ENCODE results near the gene SIVA1.

Gene SIVA1

DNA sequence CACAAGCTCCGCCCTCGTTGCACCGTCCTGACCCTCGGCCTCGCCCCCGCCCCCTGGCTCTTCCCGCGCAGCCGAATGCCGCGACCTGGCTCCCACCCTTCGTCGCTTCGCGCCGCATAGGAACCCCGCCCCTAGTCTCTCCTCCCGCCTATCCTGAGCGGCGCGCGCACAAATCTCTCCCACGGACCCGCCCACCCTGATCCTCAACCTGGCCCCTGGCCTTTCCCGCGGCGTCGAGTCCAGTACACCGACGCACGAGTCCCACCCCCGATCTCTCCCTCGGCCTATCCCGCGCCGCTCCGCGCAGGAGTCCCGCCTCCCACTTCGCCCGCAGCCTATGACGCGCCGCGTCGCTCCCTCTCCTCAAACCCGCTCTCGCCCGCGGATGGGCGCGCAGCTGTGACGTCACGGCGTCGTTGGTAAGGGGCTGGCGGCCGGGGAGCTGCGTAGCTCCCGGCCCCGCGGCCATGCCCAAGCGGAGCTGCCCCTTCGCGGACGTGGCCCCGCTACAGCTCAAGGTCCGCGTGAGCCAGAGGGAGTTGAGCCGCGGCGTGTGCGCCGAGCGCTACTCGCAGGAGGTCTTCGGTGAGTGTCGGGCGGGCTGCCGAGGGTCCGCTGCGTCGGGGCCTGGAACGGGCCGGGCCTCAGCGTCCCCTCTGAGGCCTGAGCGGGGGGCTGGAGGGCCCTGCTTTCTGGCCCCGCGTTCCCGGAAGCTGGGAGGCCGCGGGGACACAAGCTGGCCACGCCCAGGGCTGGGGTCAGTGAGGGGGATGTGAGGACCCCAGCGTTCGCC, at the start of gene SIVA1:
TSS of gene SIVA1 (plus strand) at position 413 of the 793 bp plus-strand sequence. CDS start at position 468, 55 bp downstream.
- DNase-seq: peak; percentile 99 to 100

GRCh38 chr14:104703269-104703668, 49.7 kb upstream of the SIVA1 start:
- no peak for DNase-seq

GRCh38 chr14:104704252-104704651, 48.7 kb upstream of the SIVA1 start:
- no peak for DNase-seq

GRCh38 chr14:104705340-104706047, 47.5 kb upstream of the SIVA1 start:
- no peak for DNase-seq

- no peak for DNase-seq
These were observed 46.0 kb upstream of the SIVA1 start for GRCh38 chr14:104706733-104707607.

DNA sequence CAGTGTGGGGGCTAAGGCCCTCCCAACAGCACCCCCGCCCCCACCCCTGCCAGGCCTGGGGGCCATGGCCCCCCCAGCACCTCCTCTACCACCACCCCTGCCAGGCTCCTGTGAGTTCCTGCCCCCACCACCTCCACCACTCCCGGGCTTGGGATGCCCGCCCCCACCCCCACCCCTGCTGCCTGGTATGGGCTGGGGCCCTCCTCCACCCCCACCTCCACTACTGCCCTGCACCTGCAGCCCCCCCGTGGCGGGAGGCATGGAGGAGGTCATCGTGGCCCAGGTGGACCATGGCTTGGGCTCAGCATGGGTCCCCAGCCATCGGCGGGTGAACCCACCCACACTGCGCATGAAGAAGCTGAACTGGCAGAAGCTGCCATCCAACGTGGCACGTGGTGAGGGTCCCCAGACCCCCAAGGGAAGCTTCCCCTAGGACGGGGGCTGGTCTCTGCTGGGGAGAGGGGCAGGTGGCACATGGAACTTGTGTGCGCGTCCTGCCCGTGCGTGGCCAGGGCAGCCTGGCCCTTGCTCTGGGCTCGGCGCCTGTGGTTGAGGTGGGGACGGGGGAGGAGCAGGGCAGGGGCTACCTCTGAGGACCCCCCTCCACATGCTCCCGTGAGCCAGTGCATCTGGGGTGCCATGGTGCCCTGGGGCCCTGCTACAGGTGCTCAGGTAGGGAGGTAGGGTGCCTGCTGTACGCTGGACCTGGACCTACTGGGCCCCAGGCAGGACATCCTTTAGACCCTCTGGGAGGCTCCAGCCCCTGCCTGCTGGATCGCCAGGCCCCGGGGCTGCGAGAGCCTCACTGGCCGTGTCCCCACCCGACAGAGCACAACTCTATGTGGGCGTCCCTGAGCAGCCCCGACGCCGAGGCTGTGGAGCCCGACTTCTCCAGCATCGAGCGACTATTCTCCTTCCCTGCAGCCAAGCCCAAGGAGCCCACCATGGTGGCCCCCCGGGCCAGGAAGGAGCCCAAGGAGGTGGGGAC, 45.0 kb upstream of the SIVA1 start:
- no peak for DNase-seq

DNA sequence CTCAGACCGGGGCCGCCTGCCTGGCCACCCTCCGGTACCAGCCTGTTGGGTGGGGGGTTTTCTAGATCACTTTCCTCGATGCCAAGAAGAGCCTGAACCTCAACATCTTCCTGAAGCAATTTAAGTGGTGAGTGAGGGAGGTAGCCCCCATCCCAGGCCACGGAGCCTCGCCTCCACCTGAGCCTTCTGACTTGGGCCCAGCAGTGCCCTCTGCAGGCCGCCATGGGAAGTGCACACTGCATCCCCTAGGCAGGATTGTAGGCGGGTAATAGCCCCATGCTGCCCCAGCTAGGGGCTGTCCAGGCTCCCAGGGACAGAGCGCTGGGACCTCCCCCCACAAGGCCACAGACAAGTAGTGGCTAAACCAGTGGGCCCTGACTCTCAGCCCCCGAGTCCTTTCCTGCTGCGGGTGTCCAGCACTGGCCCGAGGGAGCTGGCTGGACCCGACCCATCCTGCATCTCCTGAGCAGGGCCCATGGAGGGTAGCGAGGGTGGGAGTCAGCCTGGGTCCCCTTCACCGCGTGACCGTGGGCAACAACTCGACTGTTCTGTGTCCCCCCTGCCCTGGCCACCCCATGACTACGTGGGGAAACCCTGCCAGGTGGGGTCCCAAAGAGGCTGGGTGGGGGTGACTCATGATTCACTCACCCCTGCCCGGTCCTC, 44.2 kb upstream of the SIVA1 start:
- peak; percentile 63 to 75 for DNase-seq

- no peak for DNase-seq
These were observed 43.4 kb upstream of the SIVA1 start for GRCh38 chr14:104709387-104710039.

- DNase-seq: no peak
These were observed 42.7 kb upstream of the SIVA1 start for GRCh38 chr14:104710071-104710735.

DNA sequence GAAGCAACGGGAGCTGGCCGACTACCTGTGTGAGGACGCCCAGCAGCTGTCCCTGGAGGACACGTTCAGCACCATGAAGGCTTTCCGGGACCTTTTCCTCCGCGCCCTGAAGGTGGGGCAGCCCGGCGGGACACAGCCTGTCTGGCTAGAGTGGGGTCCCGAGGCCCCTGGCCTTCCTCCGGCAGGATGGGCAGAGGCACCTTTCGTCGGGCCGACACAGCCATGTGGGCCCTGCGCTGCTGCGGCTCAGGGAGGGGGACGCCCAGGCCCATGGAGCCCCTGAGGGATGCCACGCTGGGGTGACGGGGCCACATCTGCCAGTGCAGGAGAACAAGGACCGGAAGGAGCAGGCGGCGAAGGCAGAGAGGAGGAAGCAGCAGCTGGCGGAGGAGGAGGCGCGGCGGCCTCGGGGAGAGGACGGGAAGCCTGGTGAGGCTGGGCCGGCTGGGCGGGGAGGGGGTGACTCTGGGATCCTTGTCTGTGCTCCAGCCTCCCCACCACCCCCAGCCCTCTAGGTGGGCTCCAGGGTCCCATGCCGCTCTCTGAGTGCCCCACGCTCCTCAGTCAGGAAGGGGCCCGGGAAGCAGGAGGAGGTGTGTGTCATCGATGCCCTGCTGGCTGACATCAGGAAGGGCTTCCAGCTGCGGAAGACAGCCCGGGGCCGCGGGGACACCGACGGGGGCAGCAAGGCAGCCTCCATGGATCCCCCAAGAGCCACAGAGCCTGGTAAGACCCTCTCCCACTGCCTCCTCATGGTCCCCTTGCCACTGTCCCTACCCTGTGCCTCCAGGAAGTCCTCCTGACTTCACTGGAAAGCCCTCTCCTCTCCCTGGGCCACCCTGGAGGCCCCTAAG, 39.8 kb upstream of the SIVA1 start:
- DNase-seq: no peak

- no peak for DNase-seq
These were observed 38.9 kb upstream of the SIVA1 start for GRCh38 chr14:104714066-104714465.

DNA sequence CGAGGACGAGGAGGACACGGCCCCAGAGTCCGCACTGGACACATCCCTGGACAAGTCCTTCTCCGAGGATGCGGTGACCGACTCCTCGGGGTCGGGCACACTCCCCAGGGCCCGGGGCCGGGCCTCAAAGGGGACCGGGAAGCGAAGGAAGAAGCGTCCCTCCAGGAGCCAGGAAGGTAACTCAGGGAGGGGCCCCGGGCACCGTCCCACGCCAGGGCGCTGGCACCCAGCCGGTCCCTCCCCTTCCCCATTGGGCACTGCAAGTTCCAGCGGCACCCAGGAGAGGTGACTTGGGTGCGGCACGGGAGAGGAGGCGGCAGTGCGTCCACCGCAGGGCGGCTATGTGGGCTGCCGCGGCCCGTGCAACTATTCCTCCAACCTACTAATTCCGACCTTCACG, 38.3 kb upstream of the SIVA1 start:
- no peak for DNase-seq

DNA sequence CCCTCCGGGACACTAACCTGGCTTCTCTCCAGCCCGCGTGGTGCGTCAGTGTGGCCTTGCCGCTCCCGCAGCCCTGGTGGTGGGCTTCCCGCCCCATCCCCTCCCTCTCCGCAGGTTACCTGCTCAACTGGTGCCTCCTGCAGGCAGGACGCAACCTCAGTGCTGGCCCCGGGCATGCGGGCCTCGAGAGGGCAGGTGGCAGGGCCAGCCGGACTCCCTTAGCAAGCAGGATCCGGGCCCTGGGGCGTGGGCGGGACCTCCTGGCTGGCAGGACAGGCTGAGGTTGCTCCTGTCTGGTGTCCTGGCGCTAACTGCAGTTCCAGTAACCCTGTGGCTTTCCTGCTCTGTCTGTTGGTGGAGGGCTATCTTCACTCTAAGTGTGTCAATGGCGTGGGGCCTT, 37.5 kb upstream of the SIVA1 start:
- no peak for DNase-seq

DNA sequence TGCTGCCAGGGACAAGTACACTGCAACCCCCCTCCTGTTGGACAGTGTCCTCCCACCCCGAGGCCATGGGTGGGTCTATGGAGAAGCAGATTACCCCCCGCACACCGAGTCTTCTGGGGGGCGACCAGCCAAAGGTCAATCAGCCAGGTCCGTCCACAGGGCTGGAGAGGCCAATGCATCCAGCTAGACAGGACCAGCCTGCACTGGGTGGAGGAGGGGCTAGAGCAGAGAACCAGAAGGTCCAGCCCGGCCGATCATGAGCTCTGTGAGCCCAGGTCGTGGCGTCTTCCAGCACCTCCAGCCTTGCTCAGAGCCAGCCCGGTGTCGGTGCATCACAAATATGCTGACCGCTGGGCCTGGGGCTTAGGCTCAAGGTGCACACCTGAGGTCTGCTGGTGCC, 37.1 kb upstream of the SIVA1 start:
- DNase-seq: no peak

GRCh38 chr14:104717137-104717536, 35.8 kb upstream of the SIVA1 start:
- DNase-seq: no peak

- DNase-seq: no peak
These were observed 35.3 kb upstream of the SIVA1 start for GRCh38 chr14:104717646-104718045.

GRCh38 chr14:104718147-104718546, 34.8 kb upstream of the SIVA1 start:
- DNase-seq: no peak

DNA sequence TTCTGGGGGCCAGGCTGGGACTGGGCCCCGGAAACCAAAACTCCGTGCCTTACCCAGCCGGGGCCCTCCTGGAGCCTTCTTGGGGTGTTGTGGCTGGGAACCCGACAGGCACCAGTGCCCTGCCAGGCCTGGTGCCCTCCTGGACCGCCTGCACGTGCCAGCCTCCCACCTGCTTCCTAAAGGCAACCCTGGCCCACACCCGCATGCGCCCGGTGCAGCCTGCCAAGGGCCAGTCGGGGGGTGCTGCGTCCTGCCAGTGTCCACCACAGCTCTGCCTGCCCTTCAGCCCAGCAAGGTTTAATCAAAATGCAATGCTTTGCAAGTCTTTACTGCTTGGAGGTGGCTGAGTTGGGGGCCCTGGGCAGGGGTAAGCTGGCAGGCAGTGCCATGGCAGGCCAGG, 34.1 kb upstream of the SIVA1 start:
- DNase-seq: no peak

GRCh38 chr14:104719343-104719742, 33.6 kb upstream of the SIVA1 start:
- DNase-seq: no peak

Measured in activated CD4-positive, alpha-beta T cell treated with anti-CD3 and anti-CD28 coated beads for 4 hours (primary cell).